WTC11 (cell line): ENCODE data around the gene IRAK1.

Experiments used
- ATF2 ChIP-seq: sonication (generic); formaldehyde crosslinking; IDR thresholded peaks from 2 replicates; pipeline ENCODE4 v1.8.1; 2022; ENCODE audit warnings: low read depth, missing genetic modification reagents, borderline replicate concordance
- FOXJ3 ChIP-seq: sonication (generic); formaldehyde crosslinking; IDR thresholded peaks from 2 replicates; pipeline ENCODE4 v1.9.0; 2021; ENCODE audit warnings: missing genetic modification reagents, mild to moderate bottlenecking, borderline replicate concordance
- FOXP1 ChIP-seq: sonication (generic); formaldehyde crosslinking; IDR thresholded peaks from 2 replicates; pipeline ENCODE4 v1.8.0; 2022; ENCODE audit warnings: missing genetic modification reagents, mild to moderate bottlenecking, moderate library complexity, borderline replicate concordance
- IRF2 ChIP-seq: sonication (generic); formaldehyde crosslinking; IDR thresholded peaks from 2 replicates; pipeline ENCODE4 v1.8.0; 2022; ENCODE audit warnings: low read depth, missing genetic modification reagents, borderline replicate concordance
- MAX ChIP-seq: sonication (generic); formaldehyde crosslinking; IDR thresholded peaks from 2 replicates; pipeline ENCODE4 v1.8.0; 2022; ENCODE audit warnings: mild to moderate bottlenecking, missing genetic modification reagents
- MLX ChIP-seq: sonication (generic); formaldehyde crosslinking; IDR thresholded peaks from 2 replicates; pipeline ENCODE4 v1.8.1; 2023; ENCODE audit warnings: mild to moderate bottlenecking, missing genetic modification reagents, moderate library complexity
- TF ChIP-seq, protein P1 (sequence below): sonication (generic); formaldehyde crosslinking; IDR thresholded peaks from 2 replicates; pipeline ENCODE4 v1.8.1; 2023; ENCODE audit warnings: mild to moderate bottlenecking, missing genetic modification reagents, moderate library complexity

DNA sequence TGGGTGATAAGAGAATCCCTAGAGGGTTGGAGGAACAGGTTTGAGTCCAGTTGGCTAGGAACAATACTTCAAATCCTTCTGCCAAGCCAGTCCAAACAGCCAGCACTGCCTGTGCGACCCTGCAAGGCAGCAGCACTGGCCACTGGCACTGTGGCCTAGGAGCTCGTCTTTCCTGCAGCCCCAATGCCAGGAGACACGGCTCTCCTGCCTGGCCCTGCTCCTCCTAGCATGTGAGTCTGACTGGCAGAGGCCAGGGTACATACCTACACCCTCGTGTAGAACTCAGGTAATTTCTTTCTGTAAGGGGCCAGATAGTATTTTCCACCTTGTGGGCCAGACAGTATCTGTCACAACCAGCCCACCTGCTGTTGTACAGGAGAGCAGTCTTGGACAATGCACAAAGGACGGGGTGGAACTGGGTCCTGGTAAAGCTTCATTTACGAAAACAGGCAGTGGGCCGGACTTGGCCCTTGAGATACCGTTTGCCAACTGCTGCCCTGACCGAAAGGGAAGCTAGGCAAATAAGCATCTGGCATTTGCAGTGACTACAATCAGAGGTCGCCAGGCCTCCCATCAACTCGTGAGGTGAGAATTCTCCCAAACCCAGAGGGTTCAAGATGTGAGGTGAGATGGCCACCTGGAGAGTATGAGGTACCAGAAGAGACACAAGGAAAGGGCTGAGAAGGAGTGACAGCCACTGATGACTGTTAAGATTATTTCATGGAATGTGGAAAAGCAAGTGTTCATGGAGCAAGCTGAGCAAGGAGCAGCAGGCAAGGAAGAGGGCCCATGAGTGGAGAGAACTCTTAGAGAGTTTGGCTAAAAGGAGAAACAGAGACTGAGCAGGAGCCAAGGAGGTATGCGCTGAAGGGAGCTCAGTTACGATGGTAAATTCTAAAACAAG, 29.8 kb upstream of the IRAK1 start:
- TF ChIP-seq FOXP1 (CRISPR knock-in tag) = no peak
- TF ChIP-seq MLX (CRISPR knock-in tag) = no peak
- TF ChIP-seq, protein P1, sequence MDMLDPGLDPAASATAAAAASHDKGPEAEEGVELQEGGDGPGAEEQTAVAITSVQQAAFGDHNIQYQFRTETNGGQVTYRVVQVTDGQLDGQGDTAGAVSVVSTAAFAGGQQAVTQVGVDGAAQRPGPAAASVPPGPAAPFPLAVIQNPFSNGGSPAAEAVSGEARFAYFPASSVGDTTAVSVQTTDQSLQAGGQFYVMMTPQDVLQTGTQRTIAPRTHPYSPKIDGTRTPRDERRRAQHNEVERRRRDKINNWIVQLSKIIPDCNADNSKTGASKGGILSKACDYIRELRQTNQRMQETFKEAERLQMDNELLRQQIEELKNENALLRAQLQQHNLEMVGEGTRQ (CRISPR knock-in tag) = no peak
- TF ChIP-seq ATF2 (CRISPR knock-in tag) = no peak
- TF ChIP-seq FOXJ3 = no peak
- no peak for TF ChIP-seq IRF2
- no peak for TF ChIP-seq MAX (CRISPR knock-in tag)
